Gastroesophageal sphincter (tissue), 3 donors: ENCODE data around the gene PEAK1.

Experiments
- POLR2AphosphoS5 ChIP-seq: sonication (generic); formaldehyde crosslinking; IDR thresholded peaks from one replicate; pipeline ENCODE4 v1.6.1; 2017; ENCODE audit warnings: antibody characterized with exemption
- TF ChIP-seq, protein P1 (sequence below), 4 experiments: fragments of 200-600 bp in 2 of 4; fragments of 450-650 bp in 2 of 4; sonication (generic) in 1 of 4; IDR thresholded peaks; one replicate each; pipeline ENCODE4 v1.5.1; 2017 to 2019; ENCODE audit warnings: antibody characterized with exemption in 4 of 4, mild to moderate bottlenecking in 2 of 4, moderate library complexity in 2 of 4

DNA sequence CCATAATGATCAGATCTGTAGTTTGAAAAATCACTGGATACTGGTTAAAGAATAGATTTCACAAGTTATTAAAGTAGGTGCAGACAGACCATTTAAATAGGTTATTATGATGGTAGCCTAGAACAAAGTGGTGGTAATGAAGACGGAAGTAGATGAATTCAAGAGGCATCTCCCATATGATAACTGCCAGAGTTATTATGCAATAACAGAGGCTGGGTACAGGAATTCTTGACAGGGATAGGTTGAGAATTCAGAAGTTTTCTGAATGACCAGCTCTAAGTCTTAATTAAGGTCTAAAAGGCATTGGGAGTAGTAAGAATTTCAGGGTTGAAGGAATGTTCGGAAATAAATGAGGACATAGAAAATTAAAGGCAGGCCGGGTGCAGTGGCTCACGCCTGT lies 108.9 kb downstream of the PEAK1 start:
- TF ChIP-seq POLR2AphosphoS5: no peak
- TF ChIP-seq, protein P1, sequence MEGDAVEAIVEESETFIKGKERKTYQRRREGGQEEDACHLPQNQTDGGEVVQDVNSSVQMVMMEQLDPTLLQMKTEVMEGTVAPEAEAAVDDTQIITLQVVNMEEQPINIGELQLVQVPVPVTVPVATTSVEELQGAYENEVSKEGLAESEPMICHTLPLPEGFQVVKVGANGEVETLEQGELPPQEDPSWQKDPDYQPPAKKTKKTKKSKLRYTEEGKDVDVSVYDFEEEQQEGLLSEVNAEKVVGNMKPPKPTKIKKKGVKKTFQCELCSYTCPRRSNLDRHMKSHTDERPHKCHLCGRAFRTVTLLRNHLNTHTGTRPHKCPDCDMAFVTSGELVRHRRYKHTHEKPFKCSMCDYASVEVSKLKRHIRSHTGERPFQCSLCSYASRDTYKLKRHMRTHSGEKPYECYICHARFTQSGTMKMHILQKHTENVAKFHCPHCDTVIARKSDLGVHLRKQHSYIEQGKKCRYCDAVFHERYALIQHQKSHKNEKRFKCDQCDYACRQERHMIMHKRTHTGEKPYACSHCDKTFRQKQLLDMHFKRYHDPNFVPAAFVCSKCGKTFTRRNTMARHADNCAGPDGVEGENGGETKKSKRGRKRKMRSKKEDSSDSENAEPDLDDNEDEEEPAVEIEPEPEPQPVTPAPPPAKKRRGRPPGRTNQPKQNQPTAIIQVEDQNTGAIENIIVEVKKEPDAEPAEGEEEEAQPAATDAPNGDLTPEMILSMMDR (IDR thresholded peaks at IDR 0.05): no peak
